B cell (primary cell): ENCODE data around the gene NCMAP.

Experiments
- CTCF ChIP-seq: fragments of 200-600 bp; IDR thresholded peaks from one replicate; pipeline ENCODE4 v1.8.0; 2022; ENCODE audit warnings: antibody characterized with exemption, mild to moderate bottlenecking
- EZH2 ChIP-seq: IDR thresholded peaks from 2 replicates; pipeline ENCODE4 v1.6.1; 2012; ENCODE audit warnings: borderline replicate concordance, low read depth, mild to moderate bottlenecking, moderate library complexity, low read length; ENCODE audit not compliant: insufficient read depth, poor library complexity, severe bottlenecking

- no peak for TF ChIP-seq CTCF
- no peak for TF ChIP-seq EZH2
Measured at GRCh38 chr1:24586119-24586518, 30.2 kb downstream of the NCMAP start.
